Stomach smooth muscle (tissue), 2 donors: ENCODE results near the gene NPEPL1.

Experiments
- H3K27ac ChIP-seq: one replicate; pipeline ENCODE4 v1.7.0; 2013; ENCODE audit warnings: mild to moderate bottlenecking, low read length, inconsistent platforms
- H3K27me3 ChIP-seq, 2 donors: one replicate each; pipeline ENCODE4 v1.7.0; 2013; ENCODE audit warnings: low read length in 2 of 2; ENCODE audit not compliant: insufficient read depth in 2 of 2, control insufficient read depth in 1 of 2
- H3K36me3 ChIP-seq, 2 donors: one replicate each; pipeline ENCODE4 v1.7.0; 2013; ENCODE audit warnings: low read length in 2 of 2; ENCODE audit not compliant: control insufficient read depth in 2 of 2, insufficient read depth in 2 of 2
- H3K4me1 ChIP-seq: one replicate; pipeline ENCODE4 v1.7.0; 2013; ENCODE audit warnings: low read length; ENCODE audit not compliant: control insufficient read depth, insufficient read depth
- H3K4me3 ChIP-seq, 2 donors: one replicate each; pipeline ENCODE4 v1.7.0; 2013; ENCODE audit warnings: low read length in 2 of 2
- H3K9ac ChIP-seq, 2 donors: one replicate each; pipeline ENCODE4 v1.7.0; 2013; ENCODE audit warnings: low read length in 2 of 2, mild to moderate bottlenecking in 1 of 2
- H3K9me3 ChIP-seq, 2 donors: one replicate each; pipeline ENCODE4 v1.7.0; 2013; ENCODE audit warnings: low read length in 2 of 2; ENCODE audit not compliant: control insufficient read depth in 2 of 2
- donor health status: healthy.
- donor health status: Pancreatic carcinoma.

Gene NPEPL1

GRCh38 chr20:58701431-58702160, 9.0 kb downstream of the NPEPL1 start:
- Histone ChIP-seq H3K36me3 (peaks cover 41 to 63% of the 10 kb centered on the region in 2 donors), H3K27ac (no peak overlapping the region)

GRCh38 chr20:58702161-58702510, 9.5 kb downstream of the NPEPL1 start:
- Histone ChIP-seq H3K4me1 (peaks cover 11% of the 10 kb centered on the region), H3K36me3 (peaks cover 35 to 58% of the 10 kb centered on the region in 2 donors), H3K9me3 (no peaks in the 10 kb centered on the region), H3K27ac (no peak overlapping the region), H3K4me3 (no peak overlapping the region), H3K9ac (no peak overlapping the region), H3K27me3 (no peaks in the 10 kb centered on the region)

More at GRCh38 chr20:58701431-58702160, 9.0 kb downstream of the NPEPL1 start:
- H3K27me3 ChIP-seq, result no peaks in the 10 kb centered on the region
- peaks cover 11% of the 10 kb centered on the region for H3K4me1 ChIP-seq
- H3K4me3 ChIP-seq, result no peak overlapping the region
- H3K9ac ChIP-seq, result no peak overlapping the region
- H3K9me3 ChIP-seq, result no peaks in the 10 kb centered on the region

- Histone ChIP-seq H3K9me3 (no peaks in the 10 kb centered on the region), H3K9ac (no peak overlapping the region), H3K36me3 (peaks cover 29 to 51% of the 10 kb centered on the region in 2 donors), H3K4me1 (peaks cover 10% of the 10 kb centered on the region), H3K27ac (no peak overlapping the region), H3K27me3 (no peaks in the 10 kb centered on the region), H3K4me3 (no peak overlapping the region)
Measured at GRCh38 chr20:58702859-58703648, 10.5 kb downstream of the NPEPL1 start.

GRCh38 chr20:58703765-58704371, 11.3 kb downstream of the NPEPL1 start:
- H3K36me3 ChIP-seq, result peaks cover 28 to 47% of the 10 kb centered on the region in 2 donors

GRCh38 chr20:58705208-58705926, 12.8 kb downstream of the NPEPL1 start:
- Histone ChIP-seq H3K9ac (no peak overlapping the region), H3K4me3 (no peak overlapping the region), H3K36me3 (peaks cover 19 to 34% of the 10 kb centered on the region in 2 donors), H3K27me3 (no peaks in the 10 kb centered on the region), H3K27ac (no peak overlapping the region), H3K9me3 (no peaks in the 10 kb centered on the region), H3K4me1 (peaks cover 9% of the 10 kb centered on the region)

More at GRCh38 chr20:58703765-58704371, 11.3 kb downstream of the NPEPL1 start:
- H3K4me3 ChIP-seq, result no peak overlapping the region
- no peaks in the 10 kb centered on the region for H3K9me3 ChIP-seq
- no peak overlapping the region for H3K9ac ChIP-seq
- no peak overlapping the region for H3K27ac ChIP-seq
- H3K27me3 ChIP-seq, result no peaks in the 10 kb centered on the region
- H3K4me1 ChIP-seq, result peaks cover 9% of the 10 kb centered on the region

- Histone ChIP-seq H3K36me3 (peaks cover 17 to 33% of the 10 kb centered on the region in 2 donors), H3K9ac (no peak overlapping the region), H3K27me3 (no peaks in the 10 kb centered on the region), H3K27ac (no peak overlapping the region), H3K9me3 (no peaks in the 10 kb centered on the region), H3K4me3 (no peak overlapping the region), H3K4me1 (peaks cover 6% of the 10 kb centered on the region)
Measured at GRCh38 chr20:58706150-58706892, 13.7 kb downstream of the NPEPL1 start.

GRCh38 chr20:58706975-58707681, 14.5 kb downstream of the NPEPL1 start:
- Histone ChIP-seq H3K9me3 (no peaks in the 10 kb centered on the region), H3K36me3 (peaks cover 17 to 31% of the 10 kb centered on the region in 2 donors), H3K4me1 (peaks cover 6% of the 10 kb centered on the region), H3K27me3 (no peaks in the 10 kb centered on the region), H3K27ac (no peak overlapping the region), H3K9ac (no peak overlapping the region), H3K4me3 (no peak overlapping the region)

- no peak overlapping the region for H3K4me3 ChIP-seq
- H3K36me3 ChIP-seq, result peaks cover 14 to 27% of the 10 kb centered on the region in 2 donors
- H3K27me3 ChIP-seq, result no peaks in the 10 kb centered on the region
- no peak overlapping the region for H3K27ac ChIP-seq
- H3K9me3 ChIP-seq, result no peaks in the 10 kb centered on the region
- H3K9ac ChIP-seq, result no peak overlapping the region
- H3K4me1 ChIP-seq, result peaks cover 6% of the 10 kb centered on the region
Measured at GRCh38 chr20:58707770-58708169, 15.2 kb downstream of the NPEPL1 start.

- Histone ChIP-seq H3K27me3 (no peaks in the 10 kb centered on the region), H3K4me3 (no peak overlapping the region), H3K9ac (no peak overlapping the region), H3K27ac (no peak overlapping the region), H3K4me1 (peaks cover 6% of the 10 kb centered on the region), H3K36me3 (peaks cover 8 to 21% of the 10 kb centered on the region in 2 donors), H3K9me3 (no peaks in the 10 kb centered on the region)
Measured at GRCh38 chr20:58708246-58708931, 15.8 kb downstream of the NPEPL1 start.
